DMS 273 (cell line): ENCODE measurements around the gene TPX2.
A peak's percentile ranks its signal among the peaks of the same experiment; 100 is the strongest.

Source experiments
- DNase-seq: peaks from one replicate; lab custom pipeline; 2025; ENCODE audit not compliant: unreplicated experiment; lab: John Stamatoyannopoulos, UW

Gene TPX2

GRCh38 chr20:31706607-31707257 is 32.4 kb upstream of the TPX2 start:
- DNase-seq, result no peak

- no peak for DNase-seq
Observed at GRCh38 chr20:31707258-31707615, 31.9 kb upstream of the TPX2 start.

GRCh38 chr20:31707994-31708735 is 30.9 kb upstream of the TPX2 start:
- peak; percentile 91 for DNase-seq

GRCh38 chr20:31708736-31709534 is 30.2 kb upstream of the TPX2 start:
- peak; percentile 37 for DNase-seq

- DNase-seq, result peak; percentile 48
Observed at GRCh38 chr20:31709939-31710338, 29.2 kb upstream of the TPX2 start.

- peak; percentile 84 for DNase-seq
Observed at GRCh38 chr20:31710423-31711108, 28.5 kb upstream of the TPX2 start.

GRCh38 chr20:31711179-31712111 is 27.6 kb upstream of the TPX2 start:
- DNase-seq, result no peak

- DNase-seq, result peak; percentile 33
Observed at GRCh38 chr20:31712112-31712553, 27.0 kb upstream of the TPX2 start.

GRCh38 chr20:31712564-31713311 is 26.4 kb upstream of the TPX2 start:
- DNase-seq, result no peak

- DNase-seq, result no peak
Observed at GRCh38 chr20:31713312-31714273, 25.5 kb upstream of the TPX2 start.

- no peak for DNase-seq
Observed at GRCh38 chr20:31715766-31716165, 23.3 kb upstream of the TPX2 start.

- no peak for DNase-seq
Observed at GRCh38 chr20:31716351-31716750, 22.7 kb upstream of the TPX2 start.

- no peak for DNase-seq
Observed at GRCh38 chr20:31716818-31717477, 22.1 kb upstream of the TPX2 start.

- peak; percentile 56 for DNase-seq
Observed at GRCh38 chr20:31717478-31718201, 21.4 kb upstream of the TPX2 start.

- no peak for DNase-seq
Observed at GRCh38 chr20:31718952-31719643, 20.0 kb upstream of the TPX2 start.

- DNase-seq, result no peak
Observed at GRCh38 chr20:31719644-31720485, 19.2 kb upstream of the TPX2 start.
